Measurements from ENCODE around the gene OSCP1.
A peak's percentile ranks its signal among the peaks of the same experiment; 100 is the strongest.

OSCP1 gene

DNA sequence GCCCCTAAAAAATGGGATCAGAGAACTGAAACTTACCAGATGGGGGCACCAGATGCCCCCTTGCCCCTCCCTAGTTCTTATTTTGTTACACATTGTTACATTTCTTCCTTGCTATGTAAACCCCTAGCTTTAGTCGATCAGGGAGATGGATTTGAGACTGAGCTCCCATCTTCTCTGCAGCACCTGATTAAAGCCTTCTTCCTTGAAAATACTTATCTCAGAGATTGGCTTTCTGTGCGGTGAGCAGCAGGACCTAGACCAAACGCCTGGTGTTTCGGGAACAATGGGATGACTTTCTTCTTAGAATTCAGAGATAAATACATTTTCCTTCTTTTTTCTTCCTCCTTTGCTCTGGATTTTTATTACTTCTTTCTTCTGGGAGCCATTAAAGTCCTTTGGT is 35.9 kb downstream of the OSCP1 start:
- no peak for DNase-seq (ENCODE audit: low read depth, low spot score)
- no peak overlapping the region for H3K27ac ChIP-seq

DNA sequence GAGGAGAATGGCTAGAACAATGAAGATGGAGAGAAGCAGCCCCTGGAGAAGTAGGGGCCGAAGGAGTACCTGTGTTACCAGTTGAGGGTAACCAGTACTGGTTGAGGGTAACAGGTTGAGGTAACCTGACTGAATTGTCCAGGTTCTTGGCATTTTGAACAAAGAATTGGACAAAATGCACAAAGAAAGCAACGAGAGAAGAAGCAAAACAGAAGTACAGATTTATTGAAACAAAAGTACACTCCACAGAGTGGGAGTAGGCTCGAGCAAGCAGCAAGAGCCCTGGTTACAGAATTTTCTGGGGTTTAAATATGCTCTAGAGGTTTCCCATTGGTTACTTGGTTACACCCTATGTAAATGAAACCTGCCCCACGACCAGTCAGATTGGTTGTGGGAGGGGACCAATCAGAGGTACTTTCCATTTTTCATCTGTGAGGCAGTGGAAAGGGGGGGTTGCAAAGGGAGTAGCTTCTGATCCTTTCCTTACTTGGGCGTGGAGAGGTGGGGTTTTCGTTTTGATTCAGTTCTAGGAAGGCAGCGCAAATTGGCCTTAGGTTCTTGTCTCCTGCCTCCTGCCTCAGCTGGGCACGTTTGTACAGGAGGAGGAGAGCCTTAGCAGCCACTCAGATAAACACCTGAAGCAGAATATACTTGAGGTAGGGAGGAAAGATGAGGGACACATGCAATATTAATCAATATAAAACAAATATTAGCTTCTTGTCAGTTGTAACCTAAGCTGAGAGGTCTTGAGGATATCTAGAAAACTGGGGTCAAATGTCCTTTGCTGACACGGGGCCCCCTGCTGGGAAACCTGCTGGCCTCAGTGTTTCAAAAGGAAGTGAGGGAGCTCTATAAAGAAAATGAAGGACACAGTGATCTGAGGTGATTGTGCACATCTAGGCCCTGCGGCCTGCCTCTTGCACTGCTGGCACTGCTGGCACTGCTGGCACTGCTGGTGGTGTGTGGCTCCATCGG is 38.3 kb downstream of the OSCP1 start:
- H3K27ac ChIP-seq = no peak overlapping the region
- no peak for DNase-seq (ENCODE audit: low read depth, low spot score)

DNA sequence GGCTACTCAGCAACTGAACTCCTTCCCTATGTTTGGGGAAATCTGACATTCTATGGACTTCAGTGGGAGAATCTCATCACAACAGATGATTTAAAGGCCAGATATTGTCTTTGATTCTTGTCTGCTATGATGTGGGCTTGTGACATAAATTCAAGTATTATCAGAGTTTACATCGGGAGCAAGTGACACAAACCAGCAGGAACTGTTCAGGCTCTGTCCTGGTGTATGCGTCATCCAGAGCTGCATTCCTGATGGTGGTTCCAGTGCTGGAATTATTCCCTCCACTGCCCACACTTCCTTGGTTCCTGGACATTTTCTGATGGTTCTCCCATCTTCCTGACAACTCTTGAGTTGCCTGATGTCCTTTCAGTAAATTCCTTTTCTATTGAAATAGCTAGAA is 41.8 kb downstream of the OSCP1 start:
- no peak for DNase-seq (ENCODE audit: low read depth, low spot score)
- H3K27ac ChIP-seq = no peak overlapping the region

DNA sequence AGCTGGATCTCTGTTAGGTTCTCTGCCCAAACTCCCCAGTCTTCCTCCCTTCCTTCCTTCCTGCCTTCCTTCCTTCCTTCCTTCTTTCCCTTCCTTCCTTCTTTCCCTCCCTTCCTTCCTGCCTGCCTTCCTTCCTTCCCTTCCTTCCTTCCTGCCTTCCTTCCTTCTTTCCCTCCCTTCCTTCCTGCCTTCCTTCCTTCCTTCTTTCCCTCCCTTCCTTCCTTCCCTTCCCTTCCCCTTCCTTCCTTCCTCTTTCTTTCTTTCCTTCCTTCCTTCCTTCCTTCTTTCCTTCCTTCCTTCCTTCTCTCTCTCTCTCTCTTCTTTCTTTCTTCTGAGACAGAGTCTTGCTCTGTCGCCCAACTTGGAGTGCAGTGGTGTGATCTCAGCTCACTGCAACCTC is 43.8 kb downstream of the OSCP1 start:
- no peak for DNase-seq (ENCODE audit: low read depth, low spot score)
- no peak overlapping the region for H3K27ac ChIP-seq

DNA sequence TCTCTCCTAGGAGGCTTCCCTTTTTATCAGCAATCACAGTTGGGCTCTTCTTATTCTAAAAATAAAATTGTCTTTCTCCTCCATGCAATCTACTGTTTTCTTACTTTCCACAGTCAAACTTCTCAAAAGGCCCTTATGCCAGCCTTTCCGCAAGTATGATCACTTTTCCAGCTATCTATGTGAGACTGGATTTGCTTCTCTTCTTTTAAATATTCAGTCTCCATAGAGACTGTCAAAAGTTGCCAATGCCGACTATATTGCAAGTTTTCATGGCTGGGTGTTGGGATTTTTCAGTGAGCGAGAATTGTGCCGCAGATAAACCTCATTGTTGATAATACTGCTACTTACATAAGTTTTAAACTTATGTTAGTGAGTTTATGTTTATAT is 47.8 kb downstream of the OSCP1 start:
- H3K27ac ChIP-seq = no peak overlapping the region

DNA sequence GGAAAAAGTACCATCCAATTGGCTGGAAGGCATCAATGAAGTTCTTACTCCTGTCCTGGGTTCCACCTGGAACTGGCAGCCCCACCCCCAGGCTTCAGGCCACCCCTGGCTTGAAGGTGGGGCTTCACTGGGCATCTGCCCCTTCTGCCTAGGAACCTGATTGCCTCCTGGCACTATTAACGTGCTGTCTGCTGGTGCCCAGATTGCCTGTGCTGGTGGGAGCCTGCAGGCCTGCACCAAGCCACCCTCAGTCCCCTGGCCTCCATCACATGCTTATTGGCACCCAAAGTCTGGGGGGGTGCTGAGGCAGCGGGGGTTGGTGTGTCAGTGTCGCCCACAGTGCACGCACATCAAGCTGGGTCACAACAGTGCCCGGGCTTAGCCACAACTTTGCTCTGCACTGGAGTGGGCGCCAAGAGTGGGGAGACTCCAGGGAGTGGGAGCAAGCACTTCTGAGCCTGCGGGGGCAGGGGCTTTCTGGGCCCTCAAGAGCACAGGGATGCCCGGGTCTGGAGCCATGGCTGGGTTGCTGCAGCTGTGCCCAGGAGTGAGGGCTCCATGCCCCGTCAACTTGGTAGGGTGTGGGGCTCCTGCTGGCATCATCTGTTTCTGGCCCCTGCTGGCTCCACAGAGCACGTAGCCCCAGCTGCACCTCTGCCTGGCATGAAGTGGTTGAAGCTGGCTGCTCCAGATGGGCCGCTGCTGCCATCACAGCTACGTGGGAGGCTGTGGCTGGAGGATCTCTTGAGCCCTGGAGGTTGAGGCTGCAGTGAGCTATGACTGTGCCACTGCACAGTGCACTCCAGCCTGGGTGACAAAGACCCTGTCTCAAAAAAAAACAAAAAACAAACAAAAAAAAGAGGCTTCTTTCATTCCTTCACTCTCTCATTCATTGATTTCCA is 48.4 kb downstream of the OSCP1 start:
- H3K27ac ChIP-seq = no peak overlapping the region
- no peak for DNase-seq (ENCODE audit: low read depth, low spot score)

More for the DNA sequence above, 47.8 kb downstream of the OSCP1 start:
- DNase-seq (ENCODE audit: low read depth, low spot score) = no peak

DNA sequence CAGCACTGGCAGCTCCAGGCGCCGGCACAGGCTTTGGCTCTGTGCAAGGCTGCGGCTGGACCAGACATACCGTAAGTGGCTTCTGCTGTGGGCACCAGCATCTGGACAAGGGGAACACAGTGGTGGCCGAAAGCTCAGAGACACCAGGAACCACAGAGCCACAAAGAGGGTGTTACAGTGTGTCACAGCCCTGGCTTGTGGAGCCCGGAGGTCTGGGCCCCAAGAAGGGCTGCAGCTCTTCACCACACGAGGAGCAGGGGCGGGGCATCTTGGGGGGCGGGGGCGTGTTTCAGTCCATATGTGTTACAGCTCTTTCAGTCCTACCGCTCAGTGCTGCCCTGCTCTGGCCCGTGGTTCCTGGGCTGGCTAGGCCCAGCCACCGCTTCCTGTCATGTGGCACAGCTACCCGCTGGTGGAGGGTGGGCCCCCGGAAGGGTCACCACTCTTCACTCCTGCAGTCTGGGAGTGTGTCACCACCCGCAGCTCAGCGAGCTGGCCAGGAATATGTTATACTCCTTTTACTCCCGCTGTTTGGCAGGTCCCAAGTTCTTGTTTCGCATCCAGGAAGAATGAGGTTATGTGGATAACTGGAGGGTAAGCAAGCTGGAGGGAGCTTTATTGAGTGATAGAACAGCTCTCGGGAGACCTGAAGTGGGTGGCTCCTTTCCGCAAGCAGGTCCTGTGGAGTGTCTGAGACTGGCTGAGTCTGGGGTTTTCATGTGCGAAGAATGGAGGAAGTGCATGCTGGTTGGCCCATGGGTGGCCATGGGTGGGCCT is 49.2 kb downstream of the OSCP1 start:
- no peak for DNase-seq (ENCODE audit: low read depth, low spot score)
- no peak overlapping the region for H3K27ac ChIP-seq

DNA sequence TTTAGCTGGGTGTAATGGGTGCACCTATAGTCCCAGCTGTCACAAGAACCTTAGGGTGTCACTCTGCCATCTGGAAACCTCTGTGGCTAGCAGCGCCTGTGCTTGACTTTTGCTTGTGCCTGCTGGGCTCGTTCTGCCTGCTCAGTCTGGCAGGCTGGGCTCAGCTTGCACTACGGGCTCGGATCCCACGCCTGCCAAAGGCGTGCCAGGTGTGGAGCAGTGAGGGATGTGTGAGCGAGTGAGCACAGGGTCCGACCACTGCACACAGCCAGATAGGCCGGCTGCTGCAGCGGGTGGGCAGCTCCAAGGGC is 49.8 kb downstream of the OSCP1 start:
- DNase-seq (ENCODE audit: low read depth, low spot score) = no peak
- H3K27ac ChIP-seq = no peak overlapping the region

DNA sequence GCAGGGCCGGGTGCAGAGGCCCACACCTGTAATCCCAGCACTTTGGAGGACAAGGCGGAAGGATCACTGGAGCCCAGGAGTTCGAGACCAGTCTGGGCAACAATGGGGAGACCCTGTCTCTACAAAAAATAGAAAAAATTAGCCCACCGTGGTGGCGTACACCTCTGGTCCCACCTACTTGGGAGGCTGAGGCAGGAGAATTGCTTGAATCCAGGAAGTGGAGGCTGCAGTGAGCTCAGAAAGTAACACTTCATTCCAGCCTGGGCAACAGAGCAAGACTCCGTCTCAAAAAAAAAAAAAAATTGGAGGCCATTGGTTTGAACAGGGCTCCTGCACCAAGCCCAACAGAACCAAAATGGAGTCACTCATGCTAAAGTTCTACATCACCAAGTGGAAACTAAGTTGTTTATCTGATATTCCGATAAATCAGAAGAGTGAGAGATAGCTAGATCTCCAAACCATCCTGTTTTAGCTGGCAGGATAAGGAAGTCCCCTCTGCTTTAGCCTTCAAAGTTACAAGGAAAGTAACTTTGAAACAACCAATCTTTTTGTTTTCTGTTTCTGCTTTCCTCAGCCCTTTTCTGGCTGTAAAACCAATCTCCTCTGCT is 51.8 kb downstream of the OSCP1 start:
- DNase-seq (ENCODE audit: low read depth, low spot score) = no peak
- peak overlapping the region; percentile 61 for H3K27ac ChIP-seq

DNA sequence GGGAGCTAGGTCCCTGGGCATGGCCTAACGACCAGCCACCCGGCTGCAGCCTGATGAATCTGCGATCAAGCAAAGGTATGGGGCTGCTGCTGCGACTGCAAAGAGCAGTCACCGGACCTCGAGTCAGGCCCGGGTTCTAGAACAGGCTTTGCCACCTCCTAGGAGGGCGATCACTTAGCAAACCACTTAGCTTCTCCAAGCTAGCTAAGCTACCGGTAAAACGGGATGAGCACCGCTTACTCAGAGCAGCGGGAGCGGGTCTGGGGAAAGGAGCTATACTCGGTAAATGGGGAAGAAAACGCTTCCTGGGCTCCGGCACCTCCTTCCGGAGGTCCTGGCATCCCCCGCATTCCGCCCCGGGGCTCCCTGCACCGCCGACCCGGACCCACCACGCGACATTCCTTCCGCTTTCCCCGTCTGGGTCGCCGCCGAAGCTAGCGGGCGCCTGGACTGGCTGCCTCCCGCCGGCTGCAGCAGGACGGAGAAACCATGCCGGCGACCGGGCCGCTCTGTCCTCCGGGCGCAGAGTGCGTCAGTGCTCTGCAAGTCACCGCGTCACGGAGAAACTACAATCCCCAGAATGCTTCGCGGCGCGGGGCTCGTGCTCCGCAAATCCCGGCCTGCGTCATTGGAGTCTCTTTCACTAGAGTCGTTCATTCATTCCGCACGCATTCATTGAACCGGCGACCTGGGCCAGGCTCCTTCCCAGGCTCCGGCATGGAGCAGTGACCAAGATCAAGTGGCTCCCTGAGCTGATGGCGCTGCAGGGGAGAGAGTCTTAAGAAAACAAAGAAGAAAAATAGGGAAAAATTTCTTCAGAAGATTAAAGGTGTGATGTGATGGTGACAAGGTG is 52.6 kb downstream of the OSCP1 start, which contains the start of gene LSM10:
TSS of gene LSM10 (minus strand) at position 531 of the 853 bp plus-strand sequence. CDS start 3,779 bp downstream, outside the sequence.
- H3K27ac ChIP-seq = peak within 1 kb of the TSS; percentile 61
- peak; percentile 60 for DNase-seq (ENCODE audit: low read depth, low spot score)

DNA sequence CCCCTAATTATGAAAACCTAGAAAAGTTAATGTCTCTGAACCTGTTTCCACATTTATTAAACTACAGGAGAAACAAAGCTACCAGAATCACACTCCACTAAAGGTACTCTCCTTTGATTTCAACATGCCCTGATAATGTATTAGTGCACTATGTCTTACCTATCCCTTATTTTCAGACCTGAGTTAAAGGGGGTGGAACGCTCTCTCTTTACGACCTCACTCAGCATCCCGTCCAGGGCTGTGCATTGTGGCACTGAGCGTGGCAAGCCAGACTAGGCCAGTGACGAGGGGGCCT is 53.2 kb downstream of the OSCP1 start:
- no peak for DNase-seq (ENCODE audit: low read depth, low spot score)
- peak overlapping the region; percentile 61 for H3K27ac ChIP-seq

DNA sequence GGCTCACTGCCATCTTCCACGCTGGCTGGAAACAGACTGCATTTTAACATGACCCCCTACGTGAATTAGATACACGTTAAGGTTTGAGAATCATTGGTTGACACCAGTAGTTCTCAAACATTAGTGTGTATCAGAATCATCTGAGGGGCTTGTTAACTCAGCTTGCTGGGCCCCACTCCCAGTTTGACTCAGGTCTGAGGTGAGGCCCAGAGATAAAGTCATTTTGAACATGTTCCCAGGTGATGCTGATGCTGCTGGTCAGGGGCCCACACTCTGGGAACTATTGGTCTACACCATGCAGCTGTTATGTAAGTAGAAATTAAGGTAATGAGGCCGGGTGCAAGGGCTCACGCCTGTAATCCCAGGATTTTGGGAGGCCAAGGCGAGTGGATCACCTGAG is 53.9 kb downstream of the OSCP1 start:
- no peak overlapping the region for H3K27ac ChIP-seq
- DNase-seq (ENCODE audit: low read depth, low spot score) = no peak

DNA sequence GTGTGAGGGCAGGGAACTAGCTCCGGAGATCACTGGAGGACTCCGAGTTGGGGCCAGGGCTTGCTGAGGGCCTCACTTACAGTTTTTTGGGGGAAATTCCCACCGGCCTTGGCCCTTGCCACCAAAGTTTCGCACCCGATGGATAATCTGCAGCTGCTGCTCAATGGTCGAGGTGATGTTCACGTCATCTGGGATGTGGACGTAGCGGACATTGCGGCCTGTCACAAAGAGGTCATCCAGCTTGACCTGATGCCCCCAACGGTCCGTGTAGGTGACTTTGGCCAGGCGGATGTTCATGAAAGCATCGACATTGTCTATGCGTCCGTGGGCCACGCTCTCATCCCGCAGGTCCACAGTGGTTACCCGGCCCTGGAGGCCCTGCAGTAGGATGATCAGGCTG is 56.6 kb downstream of the OSCP1 start:
- DNase-seq (ENCODE audit: low read depth, low spot score) = no peak
- no peak overlapping the region for H3K27ac ChIP-seq

DNA sequence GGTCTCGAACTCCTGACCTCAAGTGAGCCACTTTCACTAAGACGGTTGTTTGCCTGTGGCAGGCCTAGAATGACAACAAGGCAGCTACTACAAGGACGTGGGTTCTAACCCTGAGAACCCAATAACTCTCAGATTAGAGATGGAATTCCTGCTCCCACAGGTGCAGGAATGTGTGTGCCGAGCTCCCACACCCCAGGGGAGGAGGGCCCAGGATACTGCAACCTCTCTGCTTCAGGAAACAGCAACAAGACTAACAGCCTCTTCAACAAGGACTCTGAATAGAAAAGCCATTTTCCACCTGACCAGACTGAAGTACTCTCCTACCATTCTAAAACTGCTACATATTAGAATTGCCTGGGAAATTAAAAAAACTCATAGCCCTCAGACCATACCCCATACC is 57.4 kb downstream of the OSCP1 start:
- DNase-seq (ENCODE audit: low read depth, low spot score) = no peak
- H3K27ac ChIP-seq = no peak overlapping the region

DNA sequence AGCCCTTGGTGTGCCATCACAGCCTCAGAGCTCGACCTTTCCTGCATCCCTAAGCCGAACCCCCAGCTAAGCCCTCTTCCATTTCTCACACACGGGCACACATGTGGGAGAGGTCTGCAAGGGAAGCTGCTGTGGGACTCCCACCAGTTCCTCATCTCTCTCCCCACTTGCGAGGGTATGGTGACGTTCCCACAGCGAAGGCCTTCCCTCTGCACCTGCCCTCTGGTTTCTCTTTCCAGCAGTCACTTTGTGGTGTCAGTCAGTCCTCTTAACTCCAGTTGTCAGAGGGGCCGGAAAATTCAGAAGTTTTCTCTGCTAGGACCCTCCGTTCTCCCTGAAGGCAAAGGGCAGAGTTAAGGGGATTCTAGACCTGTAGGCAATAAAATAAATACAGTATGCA is 59.0 kb downstream of the OSCP1 start:
- DNase-seq (ENCODE audit: low read depth, low spot score) = no peak
- H3K27ac ChIP-seq = no peak overlapping the region

DNA sequence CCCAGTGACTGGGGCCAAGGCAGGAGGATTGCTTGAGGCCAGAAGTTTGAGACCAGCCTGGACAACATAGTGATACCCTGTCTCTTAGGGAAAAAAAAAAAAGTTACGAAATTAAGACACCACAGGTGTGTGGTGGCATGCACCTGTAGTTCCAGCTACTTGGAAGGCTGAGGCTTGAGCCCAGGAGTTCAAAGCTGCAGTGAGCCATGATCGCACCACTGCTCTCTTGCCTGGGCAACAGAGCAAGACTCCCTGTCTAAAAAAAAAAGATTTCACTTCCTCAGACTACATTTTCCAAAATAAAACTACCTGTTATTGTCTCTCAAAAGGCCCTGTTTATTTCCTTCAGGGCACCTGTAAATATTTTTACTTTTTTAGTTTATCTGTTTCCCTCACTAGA is 59.8 kb downstream of the OSCP1 start:
- H3K27ac ChIP-seq = no peak overlapping the region
- DNase-seq (ENCODE audit: low read depth, low spot score) = no peak

DNA sequence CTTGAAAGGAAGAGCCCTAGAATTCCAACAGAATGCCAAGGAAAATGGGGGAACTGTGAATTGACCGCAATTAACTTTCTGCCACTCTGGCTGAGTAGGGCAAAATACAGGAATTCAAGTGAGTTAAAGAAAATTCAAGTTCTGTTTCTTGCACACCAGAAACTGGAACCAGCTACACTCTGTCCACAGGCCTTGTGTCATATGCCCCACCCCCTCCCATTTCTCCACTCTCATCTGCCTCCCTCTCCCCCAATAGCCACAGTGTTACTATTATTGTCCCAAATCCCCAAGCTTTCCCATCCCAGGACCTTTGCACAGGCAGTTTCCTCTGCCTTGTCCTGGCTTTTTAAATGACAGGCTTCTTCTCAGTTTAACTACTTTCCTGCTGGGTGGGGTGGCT is 60.3 kb downstream of the OSCP1 start:
- no peak for DNase-seq (ENCODE audit: low read depth, low spot score)
- no peak overlapping the region for H3K27ac ChIP-seq

DNA sequence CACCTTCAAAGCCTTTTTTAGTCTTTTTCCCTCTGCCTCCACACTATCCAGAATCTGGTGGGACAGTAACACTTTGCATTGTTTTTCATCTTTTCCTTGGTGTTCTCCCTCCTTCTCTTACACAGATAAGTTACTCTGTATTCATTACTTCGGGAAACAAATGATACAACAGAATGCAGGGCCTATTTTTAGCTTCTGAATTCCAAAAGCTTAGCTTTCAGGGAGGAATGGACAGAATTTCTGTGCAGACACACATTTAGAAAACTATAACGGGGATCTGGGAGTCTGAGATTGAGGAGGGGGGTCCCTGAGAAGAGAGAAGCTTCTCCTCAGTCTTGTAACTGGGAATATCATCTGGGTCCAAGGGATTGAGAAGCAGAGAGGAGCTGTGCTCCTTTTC is 61.0 kb downstream of the OSCP1 start:
- DNase-seq (ENCODE audit: low read depth, low spot score) = no peak
- H3K27ac ChIP-seq = no peak overlapping the region

Data from epithelial cell of prostate (primary cell).